ENCODE data around the gene SLC41A1.

Gene SLC41A1

DNA sequence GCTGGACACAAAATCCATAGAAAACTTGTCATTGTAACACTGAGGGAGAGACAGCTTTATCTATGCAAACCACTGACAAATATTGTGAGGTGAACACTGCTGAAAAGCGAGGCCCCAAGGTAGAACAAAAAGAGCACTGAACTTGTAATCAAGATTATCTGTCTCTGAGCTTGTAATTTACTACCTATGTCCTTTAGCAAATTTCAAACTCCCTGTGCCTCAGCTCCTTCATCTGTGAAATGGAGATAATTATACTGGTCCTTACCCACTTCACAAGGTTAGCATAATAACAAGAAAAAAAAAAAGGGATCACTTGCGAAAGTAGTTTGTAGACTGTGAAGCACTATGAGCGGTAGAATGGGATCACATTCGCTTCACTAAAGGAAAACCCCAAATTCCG, 58.1 kb downstream of the SLC41A1 start:
- DNase-seq (ENCODE audit: low spot score): no peak

- no peak for DNase-seq (ENCODE audit: low spot score)
Measured at GRCh38 chr1:205751036-205751651, 61.9 kb downstream of the SLC41A1 start.

- DNase-seq (ENCODE audit: low spot score): peak; percentile 100
Measured at GRCh38 chr1:205750138-205751035, 62.6 kb downstream of the SLC41A1 start, which contains the start of gene NUCKS1. TSS of gene NUCKS1 (minus strand) at chr1:205750182. CDS start at chr1:205749973, 209 bp downstream.

- DNase-seq (ENCODE audit: low spot score): peak; percentile 93
Measured at GRCh38 chr1:205749234-205750137, 63.5 kb downstream of the SLC41A1 start.

DNA sequence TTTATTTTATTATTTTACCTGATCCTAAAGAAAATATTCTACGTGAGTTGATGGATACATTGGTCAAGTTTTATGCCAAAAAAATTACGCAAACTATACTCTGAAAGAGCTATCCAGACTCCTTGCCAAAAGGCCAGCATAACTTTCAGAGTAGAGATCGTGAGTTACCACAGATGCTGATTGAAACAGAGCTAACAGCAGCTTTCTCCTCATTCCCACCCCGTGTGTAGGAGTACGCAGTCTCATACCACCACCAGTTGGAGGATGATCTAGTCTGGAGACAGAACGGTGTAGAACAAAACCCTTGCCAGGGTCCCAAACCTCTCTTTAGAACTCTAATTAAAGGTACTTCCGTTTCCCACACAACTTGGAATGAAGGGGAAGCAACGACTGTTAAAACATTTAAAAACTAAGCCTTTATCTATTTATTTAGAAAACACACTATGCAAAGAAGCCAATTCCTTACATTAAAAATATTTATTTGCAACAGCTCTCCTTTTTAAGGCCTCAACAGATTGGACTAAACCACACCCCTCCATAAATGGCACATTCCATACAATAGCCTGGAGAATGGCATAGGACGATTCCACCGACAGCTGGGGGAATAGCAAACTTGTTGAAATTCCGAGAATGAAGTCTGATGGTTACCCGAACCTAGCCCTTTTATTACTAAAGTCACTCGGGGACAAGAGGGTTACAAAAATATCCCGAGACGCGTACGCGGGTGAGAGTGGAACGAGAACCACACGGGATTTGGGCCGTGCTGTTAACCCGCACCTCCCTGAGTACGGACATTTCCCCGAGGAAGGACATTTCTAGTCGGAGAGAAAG, 64.4 kb downstream of the SLC41A1 start:
- peak; percentile 87 for DNase-seq (ENCODE audit: low spot score)

DNA sequence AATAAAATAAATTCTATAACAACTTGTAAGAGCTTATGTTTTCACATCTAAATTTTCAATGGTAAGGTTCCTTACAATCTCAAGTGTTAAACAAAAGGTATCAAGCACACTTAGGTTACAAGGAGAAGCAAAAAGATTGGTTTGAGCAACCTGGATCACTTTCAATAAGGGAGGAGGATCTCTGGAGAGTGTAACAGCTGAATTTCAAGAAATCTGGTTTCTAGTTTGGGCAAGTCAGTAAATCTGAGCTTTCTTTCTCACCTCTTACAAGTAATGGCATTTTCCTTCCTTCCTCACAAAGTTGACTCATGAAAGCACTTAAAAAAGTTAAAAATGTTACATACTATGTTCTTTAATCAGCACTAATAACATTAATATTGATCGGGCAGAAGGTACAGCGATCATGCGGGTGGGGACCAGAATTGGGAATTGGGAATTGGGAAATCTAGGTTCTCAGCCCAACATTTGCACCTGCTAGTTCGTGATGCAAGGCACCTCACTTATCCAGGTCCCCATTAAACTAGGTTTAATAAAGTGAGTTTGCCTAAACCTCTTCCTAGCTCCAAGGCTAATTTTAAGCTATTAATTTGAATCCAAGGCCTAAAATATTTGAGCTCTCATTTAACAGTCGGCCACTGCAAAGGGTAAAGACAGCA, 66.1 kb downstream of the SLC41A1 start:
- DNase-seq (ENCODE audit: low spot score): no peak

- no peak for DNase-seq (ENCODE audit: low spot score)
Measured at GRCh38 chr1:205744403-205744802, 68.6 kb downstream of the SLC41A1 start.

DNA sequence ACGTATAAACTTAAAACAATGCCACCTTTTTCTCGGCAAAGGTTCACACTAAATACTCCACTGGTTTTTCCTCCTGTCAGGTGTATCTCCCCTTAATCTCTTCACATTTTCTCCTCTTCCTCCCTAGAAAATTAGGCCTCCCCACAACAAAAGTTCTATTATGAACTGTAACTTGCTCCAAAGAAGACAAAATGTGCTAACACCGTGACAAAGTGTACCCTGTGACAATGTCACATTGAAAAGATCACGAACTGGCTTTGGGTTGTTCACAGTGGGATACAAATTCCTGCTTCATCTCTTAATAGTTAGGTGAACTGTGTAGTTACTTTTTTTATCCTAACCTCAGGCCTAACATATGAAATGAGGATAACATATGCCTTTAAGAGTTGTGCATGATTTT, 69.0 kb downstream of the SLC41A1 start:
- no peak for DNase-seq (ENCODE audit: low spot score)

DNA sequence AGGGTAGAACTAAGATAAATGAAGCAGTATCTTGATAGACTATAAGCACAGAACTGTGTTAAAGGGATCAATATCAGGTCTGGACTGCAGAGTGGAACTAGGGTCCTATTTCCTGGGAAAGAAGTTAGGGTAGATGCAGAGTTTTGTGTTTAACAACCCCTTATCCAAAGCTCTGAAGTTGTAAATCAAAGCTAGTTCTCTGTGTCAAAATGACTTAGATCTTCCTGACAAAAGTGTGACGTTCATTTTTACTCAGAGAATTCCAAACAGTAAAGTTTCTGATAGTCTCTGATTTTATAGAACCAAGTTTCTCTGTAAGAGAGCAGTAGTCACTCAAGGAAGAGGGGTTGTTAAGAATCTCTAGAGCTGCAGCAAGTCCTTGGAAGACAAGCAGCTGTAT, 71.3 kb downstream of the SLC41A1 start:
- DNase-seq (ENCODE audit: low spot score): no peak

DNA sequence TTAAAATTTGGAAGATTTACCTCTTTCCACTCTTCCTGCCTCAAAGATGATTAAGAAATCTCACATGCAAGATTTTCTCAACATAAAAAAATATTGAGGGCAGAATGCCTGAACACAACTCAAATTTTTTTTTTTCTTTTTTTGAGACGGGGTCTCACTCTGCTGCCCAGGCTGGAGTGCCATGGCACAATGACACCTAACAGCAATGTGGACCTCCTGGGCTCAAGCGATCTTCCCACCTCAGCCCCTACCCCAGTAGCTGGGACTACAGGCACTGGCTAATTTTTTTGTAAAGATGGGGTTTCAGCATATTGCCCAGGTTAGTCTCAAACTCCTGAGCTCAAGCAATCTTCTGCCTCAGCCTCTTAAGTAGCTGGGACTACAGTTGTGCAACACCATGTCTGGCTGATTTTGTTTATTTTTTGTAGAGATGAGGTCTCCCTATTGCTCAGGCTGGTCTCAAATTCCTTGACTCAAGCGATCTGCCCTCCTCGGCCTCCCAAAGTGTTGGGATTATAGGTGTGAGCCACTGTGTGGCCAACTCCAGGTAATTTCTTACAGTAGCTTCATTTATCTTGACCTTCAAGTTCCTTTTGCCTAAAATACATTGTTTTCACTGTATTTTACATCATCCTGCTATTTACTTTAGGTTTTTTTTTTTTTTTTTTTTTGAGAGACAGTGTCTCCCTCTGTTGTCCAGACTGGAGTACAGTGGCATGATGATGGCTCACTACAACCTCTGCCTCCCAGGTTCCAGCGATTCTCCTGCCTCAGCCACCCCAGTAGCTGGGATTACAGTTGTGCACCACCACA, 73.4 kb downstream of the SLC41A1 start:
- no peak for DNase-seq (ENCODE audit: low spot score)
